ENCODE results near the gene VPS8. TPM values are rescaled to one million over a fixed set of nuclear protein-coding genes. Genes with fewer than 3 reads are reported as not detected.

VPS8 gene
- total and polyA plus RNA-seq, 4 donors: 4.2 to 34.9 (median 22.9) TPM

DNA sequence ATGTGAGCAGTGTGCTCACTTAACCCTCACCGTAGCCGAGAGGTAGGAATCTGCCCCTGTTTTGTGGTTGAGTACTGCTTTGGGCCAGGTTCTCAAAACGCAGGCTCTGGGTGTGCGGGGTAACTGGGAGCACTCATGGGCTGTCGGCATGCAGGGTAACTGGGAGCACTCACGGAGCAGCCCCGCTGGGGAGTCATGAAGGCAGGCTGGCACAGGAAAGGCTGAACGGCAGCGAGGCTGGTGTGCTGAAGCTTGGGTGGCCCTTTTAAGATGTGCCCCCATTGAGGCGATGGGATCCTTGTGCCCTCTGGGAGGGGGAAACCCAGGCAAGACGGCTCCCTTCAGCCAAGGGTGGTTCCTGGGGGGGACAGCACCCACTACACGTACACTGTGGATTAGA, 44.6 kb upstream of the VPS8 start (continued):
- TF ChIP-seq, protein P1, sequence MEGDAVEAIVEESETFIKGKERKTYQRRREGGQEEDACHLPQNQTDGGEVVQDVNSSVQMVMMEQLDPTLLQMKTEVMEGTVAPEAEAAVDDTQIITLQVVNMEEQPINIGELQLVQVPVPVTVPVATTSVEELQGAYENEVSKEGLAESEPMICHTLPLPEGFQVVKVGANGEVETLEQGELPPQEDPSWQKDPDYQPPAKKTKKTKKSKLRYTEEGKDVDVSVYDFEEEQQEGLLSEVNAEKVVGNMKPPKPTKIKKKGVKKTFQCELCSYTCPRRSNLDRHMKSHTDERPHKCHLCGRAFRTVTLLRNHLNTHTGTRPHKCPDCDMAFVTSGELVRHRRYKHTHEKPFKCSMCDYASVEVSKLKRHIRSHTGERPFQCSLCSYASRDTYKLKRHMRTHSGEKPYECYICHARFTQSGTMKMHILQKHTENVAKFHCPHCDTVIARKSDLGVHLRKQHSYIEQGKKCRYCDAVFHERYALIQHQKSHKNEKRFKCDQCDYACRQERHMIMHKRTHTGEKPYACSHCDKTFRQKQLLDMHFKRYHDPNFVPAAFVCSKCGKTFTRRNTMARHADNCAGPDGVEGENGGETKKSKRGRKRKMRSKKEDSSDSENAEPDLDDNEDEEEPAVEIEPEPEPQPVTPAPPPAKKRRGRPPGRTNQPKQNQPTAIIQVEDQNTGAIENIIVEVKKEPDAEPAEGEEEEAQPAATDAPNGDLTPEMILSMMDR (IDR thresholded peaks at IDR 0.05; ENCODE audit: low read depth, low read length, missing input control): no peak
- TF ChIP-seq MAX (IDR thresholded peaks at IDR 0.05): no peak
- no peak for TF ChIP-seq NR2F2 (IDR thresholded peaks at IDR 0.05)

GRCh38 chr3:184769382-184770170, 42.4 kb upstream of the VPS8 start:
- no peak for DNase-seq (ENCODE audit: low spot score)
- no peak overlapping the region for H3K9ac ChIP-seq (ENCODE audit: low read depth in 1 of 2, low read length in 2 of 2)
- H3K36me3 ChIP-seq (ENCODE audit: control insufficient read depth in 4 of 4, insufficient read depth in 3 of 4, low read depth in 1 of 4, low read length in 3 of 4): no peaks in the 10 kb centered on the region
- TF ChIP-seq NR2F2 (IDR thresholded peaks at IDR 0.05) (no peak), JUND (IDR thresholded peaks at IDR 0.05) (no peak), TAF1 (conservative IDR thresholded peaks at IDR 0.05) (no peak), EGR1 (IDR thresholded peaks at IDR 0.05; ENCODE audit: low read depth in 2 of 2) (no peak), ZBTB33 (IDR thresholded peaks at IDR 0.05) (no peak), FOXA1 (IDR thresholded peaks at IDR 0.05) (no peak), SP1 (IDR thresholded peaks at IDR 0.05) (no peak), FOXA2 (IDR thresholded peaks at IDR 0.05) (no peak), RAD21 (IDR thresholded peaks at IDR 0.05) (no peak), MAX (IDR thresholded peaks at IDR 0.05) (no peak), HNF4G (IDR thresholded peaks at IDR 0.05) (no peak)
- TF ChIP-seq, protein P1 (IDR thresholded peaks at IDR 0.05; ENCODE audit: low read depth, low read length, missing input control): no peak
- TF ChIP-seq, protein P2, sequence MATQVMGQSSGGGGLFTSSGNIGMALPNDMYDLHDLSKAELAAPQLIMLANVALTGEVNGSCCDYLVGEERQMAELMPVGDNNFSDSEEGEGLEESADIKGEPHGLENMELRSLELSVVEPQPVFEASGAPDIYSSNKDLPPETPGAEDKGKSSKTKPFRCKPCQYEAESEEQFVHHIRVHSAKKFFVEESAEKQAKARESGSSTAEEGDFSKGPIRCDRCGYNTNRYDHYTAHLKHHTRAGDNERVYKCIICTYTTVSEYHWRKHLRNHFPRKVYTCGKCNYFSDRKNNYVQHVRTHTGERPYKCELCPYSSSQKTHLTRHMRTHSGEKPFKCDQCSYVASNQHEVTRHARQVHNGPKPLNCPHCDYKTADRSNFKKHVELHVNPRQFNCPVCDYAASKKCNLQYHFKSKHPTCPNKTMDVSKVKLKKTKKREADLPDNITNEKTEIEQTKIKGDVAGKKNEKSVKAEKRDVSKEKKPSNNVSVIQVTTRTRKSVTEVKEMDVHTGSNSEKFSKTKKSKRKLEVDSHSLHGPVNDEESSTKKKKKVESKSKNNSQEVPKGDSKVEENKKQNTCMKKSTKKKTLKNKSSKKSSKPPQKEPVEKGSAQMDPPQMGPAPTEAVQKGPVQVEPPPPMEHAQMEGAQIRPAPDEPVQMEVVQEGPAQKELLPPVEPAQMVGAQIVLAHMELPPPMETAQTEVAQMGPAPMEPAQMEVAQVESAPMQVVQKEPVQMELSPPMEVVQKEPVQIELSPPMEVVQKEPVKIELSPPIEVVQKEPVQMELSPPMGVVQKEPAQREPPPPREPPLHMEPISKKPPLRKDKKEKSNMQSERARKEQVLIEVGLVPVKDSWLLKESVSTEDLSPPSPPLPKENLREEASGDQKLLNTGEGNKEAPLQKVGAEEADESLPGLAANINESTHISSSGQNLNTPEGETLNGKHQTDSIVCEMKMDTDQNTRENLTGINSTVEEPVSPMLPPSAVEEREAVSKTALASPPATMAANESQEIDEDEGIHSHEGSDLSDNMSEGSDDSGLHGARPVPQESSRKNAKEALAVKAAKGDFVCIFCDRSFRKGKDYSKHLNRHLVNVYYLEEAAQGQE (IDR thresholded peaks at IDR 0.05): no peak
- no peaks in the 10 kb centered on the region for H3K9me3 ChIP-seq (ENCODE audit: control insufficient read depth in 4 of 4, low read length in 3 of 4)
- H3K4me1 ChIP-seq (ENCODE audit: control insufficient read depth in 4 of 4, insufficient read depth in 4 of 4, low read length in 3 of 4): no peaks in the 10 kb centered on the region
- no peak overlapping the region for H3K4me3 ChIP-seq (ENCODE audit: low read depth in 1 of 3, low read length in 3 of 3)
- WGBS: 63% methylated on average over 26 of the region's 26 CpGs
- H3K27ac ChIP-seq (ENCODE audit: low read depth in 1 of 2, low read length in 2 of 2): no peak overlapping the region
- H3K27me3 ChIP-seq (ENCODE audit: control insufficient read depth in 4 of 4, insufficient read depth in 4 of 4, low read length in 3 of 4): peaks cover 0 to 2% (median under 1%) of the 10 kb centered on the region in 4 donors

Data from liver (tissue), 9 donors.